SU-DHL-6 (cell line): ENCODE results near the gene EFCAB8.

Experiments
- EZH2phosphoT487 ChIP-seq: fragments of 200-600 bp; sonication (generic), shearing (Covaris generic); conservative IDR thresholded peaks from 2 replicates; pipeline ENCODE4 v1.6.1; 2018; ENCODE audit warnings: mild to moderate bottlenecking, antibody characterized with exemption, low read length, moderate library complexity, mixed read lengths
- TF ChIP-seq, protein P1 (sequence below): fragments of 200-600 bp; sonication (generic); IDR thresholded peaks from one replicate; pipeline ENCODE4 v1.5.1; 2017; ENCODE audit warnings: antibody characterized with exemption, mild to moderate bottlenecking, low read length, moderate library complexity; ENCODE audit not compliant: insufficient read depth, poor library complexity, severe bottlenecking

DNA sequence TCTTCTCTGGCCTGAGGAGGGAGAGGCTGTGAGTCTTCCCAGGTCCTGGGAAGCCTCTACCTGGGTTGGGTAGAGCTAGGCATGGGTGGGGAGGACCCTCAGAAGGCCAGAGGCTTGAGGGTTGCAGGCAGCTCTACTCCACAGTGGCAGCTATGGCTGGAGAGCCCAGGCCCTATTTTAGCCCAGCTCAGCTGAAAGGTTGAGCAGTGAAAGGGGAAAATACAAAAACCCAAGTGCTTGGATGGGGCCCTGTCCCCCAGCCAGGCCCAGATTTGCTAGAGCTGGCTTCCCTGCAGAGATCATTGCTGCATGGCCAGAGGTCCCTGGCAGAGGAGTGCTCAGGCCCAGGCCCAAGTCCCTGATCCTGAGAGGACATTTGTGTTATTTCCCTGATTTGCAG is 99.9 kb downstream of the EFCAB8 start:
- TF ChIP-seq, protein P1, sequence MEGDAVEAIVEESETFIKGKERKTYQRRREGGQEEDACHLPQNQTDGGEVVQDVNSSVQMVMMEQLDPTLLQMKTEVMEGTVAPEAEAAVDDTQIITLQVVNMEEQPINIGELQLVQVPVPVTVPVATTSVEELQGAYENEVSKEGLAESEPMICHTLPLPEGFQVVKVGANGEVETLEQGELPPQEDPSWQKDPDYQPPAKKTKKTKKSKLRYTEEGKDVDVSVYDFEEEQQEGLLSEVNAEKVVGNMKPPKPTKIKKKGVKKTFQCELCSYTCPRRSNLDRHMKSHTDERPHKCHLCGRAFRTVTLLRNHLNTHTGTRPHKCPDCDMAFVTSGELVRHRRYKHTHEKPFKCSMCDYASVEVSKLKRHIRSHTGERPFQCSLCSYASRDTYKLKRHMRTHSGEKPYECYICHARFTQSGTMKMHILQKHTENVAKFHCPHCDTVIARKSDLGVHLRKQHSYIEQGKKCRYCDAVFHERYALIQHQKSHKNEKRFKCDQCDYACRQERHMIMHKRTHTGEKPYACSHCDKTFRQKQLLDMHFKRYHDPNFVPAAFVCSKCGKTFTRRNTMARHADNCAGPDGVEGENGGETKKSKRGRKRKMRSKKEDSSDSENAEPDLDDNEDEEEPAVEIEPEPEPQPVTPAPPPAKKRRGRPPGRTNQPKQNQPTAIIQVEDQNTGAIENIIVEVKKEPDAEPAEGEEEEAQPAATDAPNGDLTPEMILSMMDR = no peak
- TF ChIP-seq EZH2phosphoT487 = no peak
